Activated CD4-positive, alpha-beta T cell treated with anti-CD3 and anti-CD28 coated beads for 24 hours (primary cell): ENCODE results near the gene CFD.
"Not testable (repeated sequence)": the region's sequence is repeated elsewhere in the genome, so short reads cannot be mapped to it uniquely, and the experiment has no call there.

Source experiments
- DNase-seq, 2 donors: peaks; one replicate each; pipeline ENCODE4 v3.0.0-alpha.2; 2020; ENCODE audit warnings: low read depth in 2 of 2

The CFD gene

DNA sequence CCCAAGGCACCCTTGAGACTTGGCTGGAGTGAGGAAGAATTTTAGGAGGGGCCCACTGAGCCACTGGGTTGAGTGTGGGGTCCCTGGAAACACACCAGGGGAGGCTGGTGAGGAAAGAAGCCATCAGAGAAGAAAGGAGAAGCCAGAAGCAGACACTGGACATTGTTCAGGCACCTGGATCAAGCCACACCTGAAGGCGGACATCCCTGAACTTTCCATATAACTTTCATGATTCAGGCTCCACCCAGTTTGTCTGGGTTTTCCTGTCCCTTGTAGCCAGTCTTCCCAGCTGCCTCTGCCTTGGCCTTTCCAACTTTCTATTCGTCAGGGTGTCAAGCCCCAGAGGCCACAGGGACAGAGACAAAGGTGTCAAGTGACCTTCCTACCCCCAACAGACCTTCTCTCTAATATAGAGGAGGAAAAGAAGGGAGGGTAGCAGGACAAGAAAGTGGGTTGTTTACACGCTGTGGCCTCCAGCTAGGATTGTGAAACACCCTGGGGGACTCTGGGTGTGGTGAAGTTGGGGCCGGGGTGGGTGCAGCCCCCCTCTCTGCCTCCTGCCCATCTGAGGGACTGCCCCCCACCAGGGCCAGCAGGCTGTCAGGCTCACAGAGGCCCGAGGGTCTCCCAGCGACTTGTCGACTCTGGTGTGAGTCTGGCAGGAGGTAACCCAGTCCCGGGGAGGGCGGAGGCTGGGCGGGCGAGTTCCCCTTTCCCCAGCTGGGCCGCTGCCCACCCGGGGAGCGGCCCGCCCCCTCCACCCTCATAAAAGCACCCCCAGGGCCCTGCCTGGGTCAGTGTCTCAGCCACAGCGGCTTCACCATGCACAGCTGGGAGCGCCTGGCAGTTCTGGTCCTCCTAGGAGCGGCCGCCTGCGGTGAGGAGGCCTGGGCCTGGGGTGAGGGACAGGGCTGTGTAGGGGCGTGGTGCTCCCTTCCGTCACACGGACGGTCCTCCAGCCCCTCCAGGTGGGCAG, at the start of gene CFD:
Gene CFD, plus strand, starts transcription at position 797 of the 976 bp plus-strand sequence. Its CDS starts 26 bp downstream, at position 823.
- no peak for DNase-seq

- no peak for DNase-seq
Observed at GRCh38 chr19:810077-810855, 49.2 kb upstream of the CFD start.

- DNase-seq: no peak
Observed at GRCh38 chr19:810883-811489, 48.5 kb upstream of the CFD start.

DNA sequence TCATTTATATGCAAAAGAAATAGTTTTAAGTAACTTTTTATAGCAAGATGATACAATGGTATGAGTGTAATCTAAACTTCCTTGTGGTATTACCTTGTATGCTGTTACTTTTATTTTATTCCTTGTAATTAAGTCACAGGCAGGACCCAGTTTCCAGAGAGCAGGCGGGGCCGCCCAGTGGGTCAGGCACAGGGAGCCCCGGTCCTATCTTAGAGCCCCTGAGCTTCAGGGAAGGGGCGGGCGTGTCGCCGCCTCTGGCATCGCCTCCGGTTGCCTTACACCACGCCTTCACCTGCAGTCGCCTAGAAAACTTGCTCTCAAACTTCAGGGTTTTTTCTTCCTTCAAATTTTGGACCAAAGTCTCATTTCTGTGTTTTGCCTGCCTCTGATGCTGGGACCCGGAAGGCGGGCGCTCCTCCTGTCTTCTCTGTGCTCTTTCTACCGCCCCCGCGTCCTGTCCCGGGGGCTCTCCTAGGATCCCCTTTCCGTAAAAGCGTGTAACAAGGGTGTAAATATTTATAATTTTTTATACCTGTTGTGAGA, 47.9 kb upstream of the CFD start:
- no peak for DNase-seq

GRCh38 chr19:812049-812746, 47.3 kb upstream of the CFD start:
- no peak for DNase-seq

GRCh38 chr19:812747-813218, 46.7 kb upstream of the CFD start:
- DNase-seq: no peak

GRCh38 chr19:813219-814151, 46.0 kb upstream of the CFD start:
- no peak for DNase-seq

DNA sequence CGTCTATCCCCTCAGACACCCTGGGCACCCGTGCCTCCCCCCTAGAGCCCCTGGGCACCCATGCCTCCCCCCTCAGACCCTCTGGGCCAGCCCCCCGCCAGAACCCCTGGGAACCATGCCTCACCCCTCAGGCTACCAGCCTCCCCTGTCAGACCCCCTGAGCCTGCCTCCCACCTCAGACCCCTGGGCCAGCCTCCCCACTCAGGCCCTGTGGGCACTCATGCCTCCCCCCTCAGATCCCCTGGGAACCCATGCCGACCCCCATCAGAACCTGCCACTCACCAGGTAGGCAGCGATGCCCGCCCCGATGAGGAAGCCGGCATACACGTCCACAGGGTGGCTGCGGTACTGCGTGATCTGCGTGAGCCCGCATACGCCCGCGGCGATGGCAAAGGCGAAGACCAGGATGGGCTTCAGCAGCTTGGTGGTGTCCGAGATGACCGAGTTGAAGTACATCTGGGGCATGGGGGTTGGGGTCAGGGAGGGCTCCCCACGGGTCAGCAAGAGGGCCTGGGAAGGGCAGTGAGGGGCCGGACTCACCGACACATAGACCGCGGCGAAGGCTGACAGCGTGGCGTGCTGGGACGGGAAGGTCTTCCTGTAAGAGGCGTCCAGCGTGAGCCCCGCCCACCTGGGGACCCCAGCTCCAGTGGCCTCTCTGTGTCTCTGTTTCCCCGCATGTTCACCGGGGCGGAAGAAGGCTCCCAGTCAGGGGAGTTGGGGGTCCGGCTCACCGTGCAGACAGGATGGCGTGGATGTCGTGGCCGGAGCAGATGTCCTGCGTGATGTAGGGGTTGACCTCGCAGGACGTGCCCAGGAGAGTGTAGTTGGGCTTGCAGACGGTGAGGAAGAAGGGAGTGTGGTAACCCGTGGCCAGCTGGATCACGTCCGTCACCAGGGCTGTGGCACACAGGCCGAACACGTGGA, 45.0 kb upstream of the CFD start:
- no peak for DNase-seq

- DNase-seq: no peak
Observed at GRCh38 chr19:815079-815774, 44.2 kb upstream of the CFD start.

- DNase-seq: no peak
Observed at GRCh38 chr19:815775-816499, 43.5 kb upstream of the CFD start.

- DNase-seq: no peak
Observed at GRCh38 chr19:816500-816857, 43.0 kb upstream of the CFD start.

- DNase-seq: not testable (repeated sequence)
Observed at GRCh38 chr19:820212-820611, 39.3 kb upstream of the CFD start.

DNA sequence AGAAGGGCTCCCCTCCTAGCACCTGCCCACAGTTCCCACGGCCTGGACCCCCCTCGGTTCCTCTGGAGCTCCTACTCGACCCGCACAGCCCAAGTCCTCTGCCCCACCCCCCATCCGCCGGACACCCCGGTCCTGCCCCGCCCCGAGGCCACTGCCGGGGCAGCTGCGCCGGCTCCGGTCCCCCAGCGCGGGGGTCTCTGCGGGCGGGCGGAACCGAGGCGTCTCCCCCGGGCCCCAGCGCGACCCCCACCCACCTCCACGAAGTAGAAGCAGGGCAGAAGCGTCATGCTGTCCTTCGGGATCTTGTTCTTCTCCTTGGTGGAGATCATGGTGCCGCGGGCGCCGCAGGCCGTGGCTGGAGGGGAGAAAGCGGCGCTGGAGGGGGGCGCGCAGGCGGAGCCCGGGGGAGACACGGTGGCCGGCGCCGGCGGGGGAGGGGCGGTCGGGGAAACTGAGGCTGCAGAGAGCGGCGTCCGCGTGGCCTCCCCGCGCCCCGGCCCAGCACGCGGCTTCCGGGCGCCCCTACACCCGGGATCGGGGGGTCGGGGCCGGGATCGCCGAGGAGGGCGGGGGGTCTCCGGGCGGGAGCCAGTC, 38.1 kb upstream of the CFD start:
- no peak for DNase-seq

- no peak for DNase-seq
Observed at GRCh38 chr19:821825-822503, 37.5 kb upstream of the CFD start, which contains the start of gene PLPPR3. PLPPR3 (minus strand) TSS chr19:821955; CDS start chr19:821559, 396 bp downstream.

- DNase-seq: no peak
Observed at GRCh38 chr19:823565-824121, 35.8 kb upstream of the CFD start.

DNA sequence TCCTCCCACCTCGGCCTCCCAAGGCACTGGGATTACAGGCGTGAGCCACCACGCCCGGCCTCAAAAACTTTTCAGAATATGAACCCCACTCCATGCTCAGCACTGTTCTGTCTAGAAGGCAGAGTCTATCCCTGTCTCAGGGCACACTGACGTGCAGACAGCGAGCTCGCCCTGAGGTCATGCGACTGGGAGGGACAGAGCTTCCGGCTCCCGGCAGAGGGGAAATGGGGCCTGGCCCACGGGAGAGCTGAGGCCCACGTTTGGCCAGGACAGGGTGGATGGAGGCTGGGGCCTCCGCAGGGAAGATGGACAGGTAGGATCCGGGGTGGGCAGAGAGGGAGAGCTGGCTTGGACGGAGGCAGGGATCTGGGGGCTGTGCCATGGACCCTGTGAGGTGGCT, 34.6 kb upstream of the CFD start:
- no peak for DNase-seq
